GM23338 (cell line): ENCODE measurements around the gene SOHLH1. TPM values are rescaled to one million over a fixed set of nuclear protein-coding genes. Genes with fewer than 3 reads are reported as not detected.

ENCODE experiments used
- ATAC-seq: fragments of 200-7000 bp; cut with Tn5 transposase; 3 replicates; pipeline ENCODE4 v1.9.1; 2020
- DNase-seq: peaks from one replicate; pipeline ENCODE4 v3.0.0-alpha.2; 2015; ENCODE audit warnings: low spot score
- H2AFZ ChIP-seq: fragments of 200-600 bp; sonication (generic); 2 replicates; pipeline ENCODE4 v1.8.0; 2016; ENCODE audit warnings: antibody characterized with exemption, mild to moderate bottlenecking, moderate library complexity
- H3F3A ChIP-seq: fragments of 200-600 bp; sonication (generic); replicated peaks from 2 replicates; pipeline ENCODE4 v1.8.0; 2017; ENCODE audit warnings: antibody characterized with exemption, mixed run types, low read depth
- H3K27ac ChIP-seq: fragments of 200-600 bp; sonication (generic); 2 replicates; pipeline ENCODE4 v1.6.1; 2016; ENCODE audit warnings: low read depth
- H3K27me3 ChIP-seq: fragments of 200-600 bp; sonication (generic); 2 replicates; pipeline ENCODE4 v1.8.0; 2016; ENCODE audit warnings: mild to moderate bottlenecking, mixed run types, moderate library complexity; ENCODE audit not compliant: insufficient read depth
- H3K36me3 ChIP-seq: fragments of 200-600 bp; sonication (generic); 2 replicates; pipeline ENCODE4 v1.8.0; 2016; ENCODE audit warnings: mild to moderate bottlenecking; ENCODE audit not compliant: insufficient read depth
- H3K4me1 ChIP-seq: fragments of 200-600 bp; sonication (generic); 2 replicates; pipeline ENCODE4 v1.8.0; 2016; ENCODE audit warnings: mild to moderate bottlenecking, moderate library complexity; ENCODE audit not compliant: insufficient read depth
- H3K4me2 ChIP-seq: fragments of 200-600 bp; sonication (generic); 2 replicates; pipeline ENCODE4 v1.7.1; 2017; ENCODE audit warnings: mixed run types
- H3K4me3 ChIP-seq: fragments of 200-600 bp; sonication (generic); 2 replicates; pipeline ENCODE4 v1.6.1; 2016; ENCODE audit warnings: mixed run types
- H3K79me2 ChIP-seq: fragments of 200-600 bp; sonication (generic); replicated peaks from 2 replicates; pipeline ENCODE4 v1.8.0; 2017; ENCODE audit warnings: mild to moderate bottlenecking; ENCODE audit not compliant: insufficient read depth
- H3K9me2 ChIP-seq: fragments of 200-600 bp; sonication (generic); 2 replicates; pipeline ENCODE4 v1.8.0; 2017; ENCODE audit not compliant: insufficient read depth
- H4K20me1 ChIP-seq: fragments of 200-600 bp; sonication (generic); replicated peaks from 2 replicates; pipeline ENCODE4 v1.8.0; 2017; ENCODE audit warnings: mild to moderate bottlenecking; ENCODE audit not compliant: insufficient read depth
- H3K27ac Mint-ChIP-seq: 2 replicates; pipeline ENCODE4 v1.8.0; 2020; ENCODE audit warnings: inconsistent platforms, mild to moderate bottlenecking, moderate library complexity, mixed read lengths
- H3K27me3 Mint-ChIP-seq: 3 replicates; pipeline ENCODE4 v1.8.0; 2022; ENCODE audit warnings: low read depth, mild to moderate bottlenecking, moderate library complexity, mixed read lengths, inconsistent platforms; ENCODE audit not compliant: insufficient read depth, poor library complexity
- H3K36me3 Mint-ChIP-seq: 3 replicates; pipeline ENCODE4 v1.8.0; 2021; ENCODE audit warnings: low read depth, mild to moderate bottlenecking, inconsistent platforms, moderate library complexity, mixed read lengths
- H3K4me1 Mint-ChIP-seq: 3 replicates; pipeline ENCODE4 v1.8.0; 2020; ENCODE audit warnings: mild to moderate bottlenecking, inconsistent platforms, mixed read lengths
- H3K4me3 Mint-ChIP-seq: 3 replicates; pipeline ENCODE4 v1.8.0; 2021; ENCODE audit warnings: moderate library complexity, mild to moderate bottlenecking, inconsistent platforms, mixed read lengths
- H3K9me3 Mint-ChIP-seq: 3 replicates; pipeline ENCODE4 v1.8.0; 2020; ENCODE audit warnings: moderate library complexity, mild to moderate bottlenecking, inconsistent platforms, mixed read lengths
- EZH2 ChIP-seq: fragments of 200-600 bp; sonication (generic); IDR thresholded peaks from one replicate; pipeline ENCODE4 v1.8.0; 2017; ENCODE audit warnings: antibody characterized with exemption, mild to moderate bottlenecking, low read depth; ENCODE audit not compliant: unreplicated experiment
- EZH2phosphoT487 ChIP-seq: fragments of 200-600 bp; sonication (generic); IDR thresholded peaks from one replicate; pipeline ENCODE4 v1.8.1; 2018; ENCODE audit warnings: antibody characterized with exemption; ENCODE audit not compliant: unreplicated experiment
- NANOG ChIP-seq: IDR thresholded peaks from 2 replicates; pipeline ENCODE4 v1.6.1; 2016; ENCODE audit warnings: antibody characterized with exemption, borderline replicate concordance
- STAT1 ChIP-seq: IDR thresholded peaks from one replicate; pipeline ENCODE4 v1.6.1; 2016; ENCODE audit warnings: antibody characterized with exemption; ENCODE audit not compliant: unreplicated experiment
- polyA plus RNA-seq: library from polyadenylated mRNA; unstranded; fragments of >200 nt; fragmentation: Nextera tagmentation; extraction: Ambion mirVana; gene quantifications from 2 replicates; pipeline ENCODE4 v1.2.1, GENCODE V29; 2016
- total RNA-seq: library from RNA; depleted of rRNA; stranded (reverse); fragments of >200 nt; shearing (Covaris generic); gene quantifications from 2 replicates; pipeline ENCODE4 v1.2.3, GENCODE V29; 2014
- TF ChIP-seq, protein P1 (sequence below), 2 experiments: fragments of 200-600 bp in 1 of 2; sonication (generic) in 1 of 2; conservative IDR thresholded peaks; 2 replicates each; pipeline versions ENCODE4 v1.5.1 to v1.6.1; 2016 to 2017; ENCODE audit warnings: antibody characterized with exemption in 2 of 2, low read depth in 2 of 2, mild to moderate bottlenecking in 2 of 2, moderate library complexity in 1 of 2
- TF ChIP-seq, protein P2 (sequence below): IDR thresholded peaks from 2 replicates; pipeline ENCODE4 v1.6.1; 2016; ENCODE audit warnings: antibody characterized with exemption
- TF ChIP-seq, protein P3 (sequence below): fragments of 250-450 bp; sonication (Bioruptor Pico); IDR thresholded peaks from 2 replicates; pipeline ENCODE4 v1.5.0; 2020; ENCODE audit warnings: mild to moderate bottlenecking, moderate library complexity

The SOHLH1 gene
- total and polyA plus RNA-seq, 2 experiments from 2014 or later, result 0.21 TPM; not detected in 1

DNA sequence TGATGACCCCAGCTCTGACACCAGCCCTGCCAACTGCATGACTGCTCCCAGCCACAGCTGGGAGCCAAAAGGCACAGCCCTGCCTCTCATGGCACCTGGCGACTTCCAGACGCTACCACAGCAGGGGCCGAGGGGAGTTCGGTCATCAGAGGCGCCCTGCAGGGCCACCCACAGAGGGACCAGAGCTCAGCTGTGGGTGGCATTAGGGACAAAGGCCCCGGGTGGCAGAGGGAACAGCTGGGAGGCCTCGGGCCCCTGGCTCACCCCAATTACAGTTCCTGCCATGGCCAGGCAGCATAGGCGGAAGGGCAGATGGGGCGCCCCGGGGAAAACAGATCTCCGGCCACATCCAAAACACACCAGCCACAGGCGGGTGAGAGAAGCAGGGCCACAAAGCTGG, 3.6 kb downstream of the SOHLH1 start:
- no peak for ATAC-seq
- Histone ChIP-seq H3K4me2 (no peak overlapping the region), H3K36me3 (no peaks in the 10 kb centered on the region), H3K27me3 (no peaks in the 10 kb centered on the region), H3K27ac (no peak overlapping the region), H3F3A (no peaks in the 10 kb centered on the region), H4K20me1 (no peaks in the 10 kb centered on the region), H3K4me3 (no peak overlapping the region), H2AFZ (no peak overlapping the region), H3K79me2 (no peaks in the 10 kb centered on the region), H3K4me1 (no peaks in the 10 kb centered on the region), H3K9me2 (no peaks in the 10 kb centered on the region)
- Mint-ChIP-seq H3K36me3 (no peaks in the 10 kb centered on the region), H3K4me1 (no peaks in the 10 kb centered on the region), H3K9me3 (no peaks in the 10 kb centered on the region), H3K27me3 (peaks cover 7% of the 10 kb centered on the region), H3K27ac (no peak overlapping the region), H3K4me3 (no peak overlapping the region)
- no peak for DNase-seq
- TF ChIP-seq, protein P1, sequence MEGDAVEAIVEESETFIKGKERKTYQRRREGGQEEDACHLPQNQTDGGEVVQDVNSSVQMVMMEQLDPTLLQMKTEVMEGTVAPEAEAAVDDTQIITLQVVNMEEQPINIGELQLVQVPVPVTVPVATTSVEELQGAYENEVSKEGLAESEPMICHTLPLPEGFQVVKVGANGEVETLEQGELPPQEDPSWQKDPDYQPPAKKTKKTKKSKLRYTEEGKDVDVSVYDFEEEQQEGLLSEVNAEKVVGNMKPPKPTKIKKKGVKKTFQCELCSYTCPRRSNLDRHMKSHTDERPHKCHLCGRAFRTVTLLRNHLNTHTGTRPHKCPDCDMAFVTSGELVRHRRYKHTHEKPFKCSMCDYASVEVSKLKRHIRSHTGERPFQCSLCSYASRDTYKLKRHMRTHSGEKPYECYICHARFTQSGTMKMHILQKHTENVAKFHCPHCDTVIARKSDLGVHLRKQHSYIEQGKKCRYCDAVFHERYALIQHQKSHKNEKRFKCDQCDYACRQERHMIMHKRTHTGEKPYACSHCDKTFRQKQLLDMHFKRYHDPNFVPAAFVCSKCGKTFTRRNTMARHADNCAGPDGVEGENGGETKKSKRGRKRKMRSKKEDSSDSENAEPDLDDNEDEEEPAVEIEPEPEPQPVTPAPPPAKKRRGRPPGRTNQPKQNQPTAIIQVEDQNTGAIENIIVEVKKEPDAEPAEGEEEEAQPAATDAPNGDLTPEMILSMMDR (conservative IDR thresholded peaks at IDR 0.05; ENCODE audit: low read depth in 2 of 2), result no peak
- TF ChIP-seq NANOG, result no peak
- no peak for TF ChIP-seq EZH2

GRCh38 chr9:135695036-135695435, 4.2 kb downstream of the SOHLH1 start:
- no peaks in the 10 kb centered on the region for H3F3A ChIP-seq
- no peaks in the 10 kb centered on the region for H3K4me1 Mint-ChIP-seq
- H3K36me3 Mint-ChIP-seq, result no peaks in the 10 kb centered on the region
- no peaks in the 10 kb centered on the region for H3K36me3 ChIP-seq
- H3K9me2 ChIP-seq, result no peaks in the 10 kb centered on the region
- no peak overlapping the region for H3K27ac Mint-ChIP-seq
- no peak overlapping the region for H3K4me3 ChIP-seq
- H3K27me3 ChIP-seq, result no peaks in the 10 kb centered on the region
- no peaks in the 10 kb centered on the region for H4K20me1 ChIP-seq
- H3K4me3 Mint-ChIP-seq, result no peak overlapping the region
- H3K27ac ChIP-seq, result no peak overlapping the region
- no peak for ATAC-seq
- DNase-seq, result no peak
- no peaks in the 10 kb centered on the region for H3K79me2 ChIP-seq
- H3K4me1 ChIP-seq, result no peaks in the 10 kb centered on the region
- H3K4me2 ChIP-seq, result no peak overlapping the region
- H3K27me3 Mint-ChIP-seq, result peaks cover 5% of the 10 kb centered on the region
- no peak overlapping the region for H2AFZ ChIP-seq
- H3K9me3 Mint-ChIP-seq, result no peaks in the 10 kb centered on the region
- TF ChIP-seq, protein P1 (conservative IDR thresholded peaks at IDR 0.05; ENCODE audit: low read depth in 2 of 2), result no peak
- TF ChIP-seq STAT1 (no peak), EZH2phosphoT487 (no peak), EZH2 (no peak), NANOG (no peak)
- TF ChIP-seq, protein P2, sequence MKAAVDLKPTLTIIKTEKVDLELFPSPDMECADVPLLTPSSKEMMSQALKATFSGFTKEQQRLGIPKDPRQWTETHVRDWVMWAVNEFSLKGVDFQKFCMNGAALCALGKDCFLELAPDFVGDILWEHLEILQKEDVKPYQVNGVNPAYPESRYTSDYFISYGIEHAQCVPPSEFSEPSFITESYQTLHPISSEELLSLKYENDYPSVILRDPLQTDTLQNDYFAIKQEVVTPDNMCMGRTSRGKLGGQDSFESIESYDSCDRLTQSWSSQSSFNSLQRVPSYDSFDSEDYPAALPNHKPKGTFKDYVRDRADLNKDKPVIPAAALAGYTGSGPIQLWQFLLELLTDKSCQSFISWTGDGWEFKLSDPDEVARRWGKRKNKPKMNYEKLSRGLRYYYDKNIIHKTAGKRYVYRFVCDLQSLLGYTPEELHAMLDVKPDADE, result no peak
- TF ChIP-seq, protein P3, sequence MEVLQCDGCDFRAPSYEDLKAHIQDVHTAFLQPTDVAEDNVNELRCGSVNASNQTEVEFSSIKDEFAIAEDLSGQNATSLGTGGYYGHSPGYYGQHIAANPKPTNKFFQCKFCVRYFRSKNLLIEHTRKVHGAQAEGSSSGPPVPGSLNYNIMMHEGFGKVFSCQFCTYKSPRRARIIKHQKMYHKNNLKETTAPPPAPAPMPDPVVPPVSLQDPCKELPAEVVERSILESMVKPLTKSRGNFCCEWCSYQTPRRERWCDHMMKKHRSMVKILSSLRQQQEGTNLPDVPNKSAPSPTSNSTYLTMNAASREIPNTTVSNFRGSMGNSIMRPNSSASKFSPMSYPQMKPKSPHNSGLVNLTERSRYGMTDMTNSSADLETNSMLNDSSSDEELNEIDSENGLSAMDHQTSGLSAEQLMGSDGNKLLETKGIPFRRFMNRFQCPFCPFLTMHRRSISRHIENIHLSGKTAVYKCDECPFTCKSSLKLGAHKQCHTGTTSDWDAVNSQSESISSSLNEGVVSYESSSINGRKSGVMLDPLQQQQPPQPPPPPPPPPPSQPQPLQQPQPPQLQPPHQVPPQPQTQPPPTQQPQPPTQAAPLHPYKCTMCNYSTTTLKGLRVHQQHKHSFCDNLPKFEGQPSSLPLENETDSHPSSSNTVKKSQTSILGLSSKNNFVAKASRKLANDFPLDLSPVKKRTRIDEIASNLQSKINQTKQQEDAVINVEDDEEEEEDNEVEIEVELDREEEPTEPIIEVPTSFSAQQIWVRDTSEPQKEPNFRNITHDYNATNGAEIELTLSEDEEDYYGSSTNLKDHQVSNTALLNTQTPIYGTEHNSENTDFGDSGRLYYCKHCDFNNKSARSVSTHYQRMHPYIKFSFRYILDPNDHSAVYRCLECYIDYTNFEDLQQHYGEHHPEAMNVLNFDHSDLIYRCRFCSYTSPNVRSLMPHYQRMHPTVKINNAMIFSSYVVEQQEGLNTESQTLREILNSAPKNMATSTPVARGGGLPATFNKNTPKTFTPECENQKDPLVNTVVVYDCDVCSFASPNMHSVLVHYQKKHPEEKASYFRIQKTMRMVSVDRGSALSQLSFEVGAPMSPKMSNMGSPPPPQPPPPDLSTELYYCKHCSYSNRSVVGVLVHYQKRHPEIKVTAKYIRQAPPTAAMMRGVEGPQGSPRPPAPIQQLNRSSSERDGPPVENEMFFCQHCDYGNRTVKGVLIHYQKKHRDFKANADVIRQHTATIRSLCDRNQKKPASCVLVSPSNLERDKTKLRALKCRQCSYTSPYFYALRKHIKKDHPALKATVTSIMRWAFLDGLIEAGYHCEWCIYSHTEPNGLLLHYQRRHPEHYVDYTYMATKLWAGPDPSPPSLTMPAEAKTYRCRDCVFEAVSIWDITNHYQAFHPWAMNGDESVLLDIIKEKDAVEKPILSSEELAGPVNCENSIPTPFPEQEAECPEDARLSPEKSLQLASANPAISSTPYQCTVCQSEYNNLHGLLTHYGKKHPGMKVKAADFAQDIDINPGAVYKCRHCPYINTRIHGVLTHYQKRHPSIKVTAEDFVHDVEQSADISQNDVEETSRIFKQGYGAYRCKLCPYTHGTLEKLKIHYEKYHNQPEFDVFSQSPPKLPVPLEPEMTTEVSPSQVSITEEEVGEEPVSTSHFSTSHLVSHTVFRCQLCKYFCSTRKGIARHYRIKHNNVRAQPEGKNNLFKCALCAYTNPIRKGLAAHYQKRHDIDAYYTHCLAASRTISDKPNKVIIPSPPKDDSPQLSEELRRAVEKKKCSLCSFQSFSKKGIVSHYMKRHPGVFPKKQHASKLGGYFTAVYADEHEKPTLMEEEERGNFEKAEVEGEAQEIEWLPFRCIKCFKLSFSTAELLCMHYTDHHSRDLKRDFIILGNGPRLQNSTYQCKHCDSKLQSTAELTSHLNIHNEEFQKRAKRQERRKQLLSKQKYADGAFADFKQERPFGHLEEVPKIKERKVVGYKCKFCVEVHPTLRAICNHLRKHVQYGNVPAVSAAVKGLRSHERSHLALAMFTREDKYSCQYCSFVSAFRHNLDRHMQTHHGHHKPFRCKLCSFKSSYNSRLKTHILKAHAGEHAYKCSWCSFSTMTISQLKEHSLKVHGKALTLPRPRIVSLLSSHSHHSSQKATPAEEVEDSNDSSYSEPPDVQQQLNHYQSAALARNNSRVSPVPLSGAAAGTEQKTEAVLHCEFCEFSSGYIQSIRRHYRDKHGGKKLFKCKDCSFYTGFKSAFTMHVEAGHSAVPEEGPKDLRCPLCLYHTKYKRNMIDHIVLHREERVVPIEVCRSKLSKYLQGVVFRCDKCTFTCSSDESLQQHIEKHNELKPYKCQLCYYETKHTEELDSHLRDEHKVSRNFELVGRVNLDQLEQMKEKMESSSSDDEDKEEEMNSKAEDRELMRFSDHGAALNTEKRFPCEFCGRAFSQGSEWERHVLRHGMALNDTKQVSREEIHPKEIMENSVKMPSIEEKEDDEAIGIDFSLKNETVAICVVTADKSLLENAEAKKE, result no peak
